Tibial nerve (tissue), 4 donors: ENCODE measurements around the gene ULBP3. TPM values are rescaled to one million over a fixed set of nuclear protein-coding genes. Genes with fewer than 3 reads are reported as not detected.

ENCODE experiments used
- DNase-seq, 2 donors: peaks; one replicate each; pipeline ENCODE4 v3.0.0-alpha.2; 2019; ENCODE audit warnings: low spot score in 2 of 2
- H3K27ac ChIP-seq, 4 donors: fragments of 200-600 bp; sonication (generic) in 3 of 4; one replicate each; pipeline ENCODE4 v1.5.1; 2017 to 2019; ENCODE audit warnings: mild to moderate bottlenecking in 1 of 4
- H3K27me3 ChIP-seq, 2 donors: fragments of 200-600 bp; sonication (generic) in 1 of 2; one replicate each; pipeline versions ENCODE4 v1.5.1 to v1.6.0; 2017 to 2019
- H3K36me3 ChIP-seq, 3 donors: fragments of 200-600 bp; sonication (generic); one replicate each; pipeline ENCODE4 v1.5.1; 2018 to 2019
- H3K4me1 ChIP-seq, 4 donors: fragments of 200-600 bp; sonication (generic) in 3 of 4; one replicate each; pipeline ENCODE4 v1.5.1; 2017 to 2019
- H3K4me3 ChIP-seq, 4 donors: fragments of 200-600 bp; sonication (generic) in 3 of 4; one replicate each; pipeline ENCODE4 v1.5.1; 2017 to 2019; ENCODE audit warnings: mild to moderate bottlenecking in 1 of 4, moderate library complexity in 1 of 4
- H3K9me3 ChIP-seq, 4 donors: fragments of 200-600 bp; sonication (generic) in 3 of 4; one replicate each; pipeline ENCODE4 v1.5.1; 2017 to 2019
- EP300 ChIP-seq, 2 donors: sonication (generic); formaldehyde crosslinking; IDR thresholded peaks; one replicate each; pipeline ENCODE4 v1.6.1; 2017; ENCODE audit warnings: antibody characterized with exemption in 2 of 2, mild to moderate bottlenecking in 1 of 2
- POLR2A ChIP-seq, 2 donors: fragments of 450-650 bp; IDR thresholded peaks; one replicate each; pipeline ENCODE4 v1.6.1; 2017; ENCODE audit warnings: antibody characterized with exemption in 2 of 2, mild to moderate bottlenecking in 2 of 2, moderate library complexity in 2 of 2
- WGBS, 2 donors: methylation state at CpG; one replicate each; pipeline ENCODE4 v1.1.5; 2018; 5-methylcytosine and 5-hydroxymethylcytosine counted together
- total RNA-seq, 4 donors: library from RNA; depleted of rRNA; stranded (reverse); fragments of >200 nt; gene quantifications; one replicate each; pipeline ENCODE4 v1.1.0, GENCODE V29; 2016
- TF ChIP-seq, protein P1 (sequence below), 5 experiments: fragments of 200-600 bp in 3 of 5; fragments of 450-650 bp in 2 of 5; sonication (generic) in 3 of 5; IDR thresholded peaks; one replicate each; pipeline ENCODE4 v1.5.1; 2016 to 2019; ENCODE audit warnings: antibody characterized with exemption in 5 of 5, mild to moderate bottlenecking in 3 of 5, moderate library complexity in 2 of 5

ULBP3 gene
- total RNA-seq, 4 donors from 2014 or later: 3.1 to 5.4 TPM; not detected in 2

DNA sequence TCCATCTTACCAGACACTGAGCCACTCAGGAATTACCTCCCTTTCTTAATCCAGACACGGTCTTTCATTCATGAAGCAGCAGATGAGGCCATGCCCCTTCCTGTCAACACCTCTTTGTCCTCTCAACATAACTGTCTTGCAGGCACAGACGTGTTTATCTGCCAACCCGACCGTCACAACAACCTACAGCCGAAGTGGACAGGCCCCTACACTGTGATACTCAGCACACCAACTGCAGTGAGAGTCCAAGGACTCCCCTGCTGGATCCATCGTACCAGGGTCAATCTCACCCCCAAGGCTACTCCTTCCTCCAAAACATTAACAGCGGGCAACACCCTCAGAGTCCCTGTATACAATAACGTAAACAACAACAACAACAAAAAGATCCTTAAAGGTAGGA is 30.6 kb upstream of the ULBP3 start:
- Histone ChIP-seq H3K4me1 (no peaks in the 10 kb centered on the region), H3K27ac (no peak overlapping the region), H3K27me3 (no peaks in the 10 kb centered on the region), H3K9me3 (peaks cover 0 to 8% (median 0%) of the 10 kb centered on the region in 4 donors), H3K36me3 (no peaks in the 10 kb centered on the region), H3K4me3 (no peak overlapping the region)
- DNase-seq: no peak
- TF ChIP-seq EP300 (IDR thresholded peaks at IDR 0.05) (no peak), POLR2A (IDR thresholded peaks at IDR 0.05) (no peak)
- TF ChIP-seq, protein P1, sequence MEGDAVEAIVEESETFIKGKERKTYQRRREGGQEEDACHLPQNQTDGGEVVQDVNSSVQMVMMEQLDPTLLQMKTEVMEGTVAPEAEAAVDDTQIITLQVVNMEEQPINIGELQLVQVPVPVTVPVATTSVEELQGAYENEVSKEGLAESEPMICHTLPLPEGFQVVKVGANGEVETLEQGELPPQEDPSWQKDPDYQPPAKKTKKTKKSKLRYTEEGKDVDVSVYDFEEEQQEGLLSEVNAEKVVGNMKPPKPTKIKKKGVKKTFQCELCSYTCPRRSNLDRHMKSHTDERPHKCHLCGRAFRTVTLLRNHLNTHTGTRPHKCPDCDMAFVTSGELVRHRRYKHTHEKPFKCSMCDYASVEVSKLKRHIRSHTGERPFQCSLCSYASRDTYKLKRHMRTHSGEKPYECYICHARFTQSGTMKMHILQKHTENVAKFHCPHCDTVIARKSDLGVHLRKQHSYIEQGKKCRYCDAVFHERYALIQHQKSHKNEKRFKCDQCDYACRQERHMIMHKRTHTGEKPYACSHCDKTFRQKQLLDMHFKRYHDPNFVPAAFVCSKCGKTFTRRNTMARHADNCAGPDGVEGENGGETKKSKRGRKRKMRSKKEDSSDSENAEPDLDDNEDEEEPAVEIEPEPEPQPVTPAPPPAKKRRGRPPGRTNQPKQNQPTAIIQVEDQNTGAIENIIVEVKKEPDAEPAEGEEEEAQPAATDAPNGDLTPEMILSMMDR (IDR thresholded peaks at IDR 0.05): no peak
- WGBS, 2 donors: 88 to 92% methylated on average over 8 of the region's 8 CpGs

DNA sequence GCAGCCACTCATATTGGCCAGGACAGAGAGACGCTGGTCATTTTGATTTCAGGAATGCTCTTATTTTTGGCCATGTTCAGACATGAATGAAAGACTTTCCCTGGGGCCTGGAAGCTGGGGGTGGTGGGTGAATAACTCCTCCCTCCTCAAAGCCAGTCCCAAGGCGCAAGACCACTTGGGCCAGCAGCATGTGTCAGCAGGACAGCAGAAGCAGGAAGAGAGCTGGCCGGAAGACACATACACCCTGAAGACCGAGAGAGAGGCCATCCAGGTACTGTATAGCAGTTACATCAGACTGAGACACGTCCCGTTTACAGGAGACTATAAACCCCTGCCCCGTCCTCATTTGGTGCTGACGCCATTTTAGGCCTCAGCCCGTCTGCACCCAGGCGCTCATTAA is 29.2 kb upstream of the ULBP3 start:
- H3K4me1 ChIP-seq: no peaks in the 10 kb centered on the region
- no peaks in the 10 kb centered on the region for H3K27me3 ChIP-seq
- no peak for TF ChIP-seq POLR2A (IDR thresholded peaks at IDR 0.05)
- TF ChIP-seq, protein P1 (IDR thresholded peaks at IDR 0.05): no peak
- TF ChIP-seq EP300 (IDR thresholded peaks at IDR 0.05): no peak
- DNase-seq: no peak
- H3K36me3 ChIP-seq: no peaks in the 10 kb centered on the region
- no peak overlapping the region for H3K4me3 ChIP-seq
- peaks cover 0 to 6% (median 0%) of the 10 kb centered on the region in 4 donors for H3K9me3 ChIP-seq
- WGBS, 2 donors: 85 to 86% methylated on average over 10 of the region's 10 CpGs
- no peak overlapping the region for H3K27ac ChIP-seq

DNA sequence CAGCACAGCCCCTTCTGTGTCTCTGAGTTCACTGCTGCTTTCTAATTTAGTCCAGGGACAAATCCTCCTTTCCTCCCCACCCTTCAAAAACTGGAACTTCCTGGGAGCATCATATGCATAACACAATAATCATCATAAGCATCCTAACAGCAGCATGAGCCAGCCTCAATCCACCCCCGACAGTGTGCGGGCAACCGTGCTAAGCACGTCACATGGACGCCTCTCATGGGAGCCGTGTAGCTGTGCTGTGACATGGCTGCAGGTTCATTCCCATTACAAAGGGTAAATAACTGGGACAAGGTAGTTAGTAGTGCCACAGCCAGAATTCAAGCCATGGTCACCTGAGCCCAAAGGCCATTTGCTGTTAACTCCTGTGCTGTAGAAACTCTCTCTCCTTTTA is 24.5 kb upstream of the ULBP3 start:
- Histone ChIP-seq H3K27me3 (peaks cover 0 to 7% of the 10 kb centered on the region in 2 donors), H3K4me3 (no peak overlapping the region), H3K9me3 (no peaks in the 10 kb centered on the region), H3K36me3 (no peaks in the 10 kb centered on the region), H3K27ac (no peak overlapping the region), H3K4me1 (no peaks in the 10 kb centered on the region)
- WGBS, 2 donors: 89 to 90% methylated on average over 6 of the region's 6 CpGs
- TF ChIP-seq POLR2A (IDR thresholded peaks at IDR 0.05) (no peak), EP300 (IDR thresholded peaks at IDR 0.05) (no peak)
- TF ChIP-seq, protein P1 (IDR thresholded peaks at IDR 0.05): no peak
- no peak for DNase-seq

DNA sequence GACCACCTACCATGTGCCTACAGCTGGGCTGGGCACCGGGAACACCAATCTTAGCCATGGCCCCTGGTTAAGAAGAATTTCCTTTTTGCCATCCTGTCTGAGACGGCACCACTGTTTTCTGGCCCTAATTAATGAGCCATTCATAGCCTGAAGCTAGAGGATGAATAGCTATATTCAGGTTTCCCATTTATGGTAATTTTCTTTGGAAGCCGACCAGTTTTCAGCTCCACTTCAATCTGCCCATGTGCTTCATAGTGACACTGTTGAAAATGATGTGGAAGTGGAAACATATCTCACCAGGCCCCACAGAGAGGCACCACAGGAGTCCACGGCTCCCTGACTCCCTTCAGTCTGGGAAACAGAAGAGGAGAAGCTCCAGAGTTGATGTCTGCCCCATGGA is 22.6 kb upstream of the ULBP3 start:
- TF ChIP-seq EP300 (IDR thresholded peaks at IDR 0.05): no peak
- no peak for TF ChIP-seq POLR2A (IDR thresholded peaks at IDR 0.05)
- no peak for DNase-seq
- no peaks in the 10 kb centered on the region for H3K4me1 ChIP-seq
- peaks cover 0 to 10% of the 10 kb centered on the region in 2 donors for H3K27me3 ChIP-seq
- H3K4me3 ChIP-seq: no peak overlapping the region
- H3K27ac ChIP-seq: no peak overlapping the region
- 17 to 39% methylated on average over 4 of the region's 4 CpGs for WGBS, 2 donors
- no peaks in the 10 kb centered on the region for H3K36me3 ChIP-seq
- H3K9me3 ChIP-seq: no peaks in the 10 kb centered on the region

DNA sequence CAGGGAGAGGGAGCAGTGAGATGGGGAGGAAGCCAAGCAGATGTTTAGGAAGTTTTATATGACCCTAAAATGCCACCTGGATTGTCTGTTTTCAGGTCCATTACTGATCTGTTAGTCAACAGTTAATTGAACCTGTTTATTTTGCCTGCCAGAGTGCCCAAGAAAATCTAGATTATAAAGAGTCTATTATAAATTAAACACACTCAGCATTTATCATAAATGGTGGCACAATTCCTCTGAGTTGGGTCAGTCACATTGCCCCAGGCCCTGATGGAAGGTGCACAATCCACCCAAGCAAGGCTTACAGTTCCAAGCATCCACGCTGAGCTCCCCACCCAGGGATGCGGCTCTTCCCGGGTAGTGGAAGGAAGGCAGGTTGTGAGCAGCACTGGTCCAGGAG is 21.4 kb upstream of the ULBP3 start:
- H3K36me3 ChIP-seq: no peaks in the 10 kb centered on the region
- H3K27me3 ChIP-seq: peaks cover 0 to 11% of the 10 kb centered on the region in 2 donors
- H3K27ac ChIP-seq: no peak overlapping the region
- DNase-seq: no peak
- H3K4me1 ChIP-seq: no peaks in the 10 kb centered on the region
- 93 to 97% methylated on average over 3 of the region's 3 CpGs for WGBS, 2 donors
- no peak overlapping the region for H3K4me3 ChIP-seq
- TF ChIP-seq, protein P1 (IDR thresholded peaks at IDR 0.05): no peak
- TF ChIP-seq POLR2A (IDR thresholded peaks at IDR 0.05) (no peak), EP300 (IDR thresholded peaks at IDR 0.05) (no peak)
- no peaks in the 10 kb centered on the region for H3K9me3 ChIP-seq
